ENCODE results near the gene CCL27.

Gene CCL27

GRCh38 chr9:34627716-34628655 is 34.5 kb downstream of the CCL27 start:
- no peak for DNase-seq (ENCODE audit: low read depth in 2 of 2)

DNA sequence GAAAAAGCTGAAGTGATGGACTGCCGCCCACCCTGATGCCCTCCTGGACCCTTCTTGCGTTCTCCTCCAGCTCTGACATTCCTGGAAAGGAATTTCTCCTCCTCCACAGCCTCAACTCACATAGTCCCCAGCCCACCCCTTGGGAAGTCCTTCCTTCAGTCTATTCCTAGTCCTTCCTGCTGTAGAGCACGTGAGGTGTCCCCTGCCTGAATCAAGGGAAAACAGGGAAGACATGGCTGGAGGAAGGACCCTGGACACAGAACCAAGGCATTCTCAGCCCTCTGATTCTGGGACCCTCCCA is 37.3 kb downstream of the CCL27 start:
- no peak for DNase-seq (ENCODE audit: low read depth in 2 of 2)

DNA sequence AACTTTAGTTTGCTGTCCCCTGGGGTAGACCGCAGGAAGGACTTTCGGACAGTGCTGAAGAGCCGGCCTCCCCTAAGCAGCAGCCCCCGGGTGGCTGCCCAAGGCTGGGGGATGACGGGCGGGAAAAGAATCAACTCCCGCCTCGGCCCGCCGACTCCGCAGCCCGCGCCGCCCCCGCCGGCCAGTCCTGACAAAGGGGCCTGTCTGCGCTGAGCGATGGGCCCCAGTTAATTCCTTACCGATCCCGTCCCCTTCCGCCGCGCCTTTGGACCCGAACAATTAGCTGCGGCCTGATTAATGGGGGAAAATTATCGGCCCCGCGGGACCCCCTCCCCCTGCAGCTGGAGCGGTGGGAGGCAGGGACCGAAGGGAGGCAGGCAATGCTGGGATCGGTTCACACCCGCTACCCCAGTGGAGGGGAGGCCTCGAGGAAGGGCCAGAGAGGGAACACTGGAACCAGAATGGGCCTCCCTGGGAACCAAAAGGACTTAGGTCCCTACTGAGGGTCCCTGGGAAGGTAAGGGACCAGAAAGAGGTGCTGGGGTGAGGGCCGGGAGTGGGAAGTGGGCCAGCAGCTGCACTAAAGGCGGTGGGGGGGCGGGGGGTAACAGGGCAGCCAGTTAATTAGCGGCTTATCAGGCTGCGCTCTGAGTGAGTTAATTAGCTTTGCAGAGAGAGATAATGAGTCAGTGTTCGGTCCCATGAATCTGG is 37.8 kb downstream of the CCL27 start:
- no peak for DNase-seq (ENCODE audit: low read depth in 2 of 2)

- DNase-seq (ENCODE audit: low read depth in 2 of 2) = no peak
These were observed 38.9 kb downstream of the CCL27 start for GRCh38 chr9:34623374-34624235.

DNA sequence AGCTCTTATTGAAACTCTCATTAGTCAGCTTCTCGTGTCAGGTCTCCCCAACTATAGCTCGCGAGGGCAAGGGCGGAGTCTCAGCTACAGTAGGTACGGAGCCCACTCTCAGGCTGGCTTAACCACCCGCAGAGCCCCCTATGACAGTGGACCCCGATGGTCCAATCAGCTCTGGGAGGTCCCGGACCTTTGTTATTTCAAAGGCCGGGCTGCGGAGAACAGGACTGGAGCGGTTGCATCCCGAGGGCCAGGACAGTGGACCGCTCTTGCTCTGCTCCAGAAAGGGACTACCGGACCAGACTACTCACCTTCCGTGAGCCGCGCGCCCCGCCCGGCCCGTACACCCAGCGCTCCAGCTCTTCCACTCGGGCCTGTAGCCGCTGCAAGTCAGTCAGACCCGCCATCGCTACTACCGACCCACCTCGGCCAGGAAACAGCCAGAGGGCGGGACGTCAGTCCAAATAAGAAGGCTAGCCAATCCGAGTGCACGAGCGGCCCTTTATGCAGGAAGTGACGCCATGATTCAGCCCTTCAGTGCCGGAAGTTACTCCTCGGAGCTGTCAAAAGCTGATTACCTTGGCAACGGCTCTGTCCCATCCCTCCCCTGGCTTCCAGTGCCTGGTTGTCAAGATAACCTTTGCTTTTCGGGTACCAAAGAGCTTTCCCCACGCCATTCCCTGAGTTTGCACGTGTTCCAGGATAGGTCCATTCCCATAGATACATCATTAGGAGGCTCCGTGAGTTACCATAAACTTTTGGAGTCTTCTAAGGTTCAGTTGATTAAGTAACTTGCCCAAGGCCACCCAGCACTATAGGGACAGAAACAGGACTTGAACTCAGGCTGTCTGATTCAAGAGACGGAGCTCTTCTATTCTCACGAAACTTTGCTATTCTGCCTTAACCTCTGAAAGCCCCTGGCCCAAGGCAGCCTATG is 42.1 kb downstream of the CCL27 start, which contains the start of gene DCTN3:
Gene DCTN3, minus strand, starts transcription at position 435 of the 934 bp plus-strand sequence. Its CDS starts 31 bp downstream, at position 404.
- DNase-seq (ENCODE audit: low read depth in 2 of 2) = peak; percentile 73 to 80

- DNase-seq (ENCODE audit: low read depth in 2 of 2) = no peak
These were observed 47.3 kb downstream of the CCL27 start for GRCh38 chr9:34615132-34615531.

GRCh38 chr9:34612788-34613390 is 49.6 kb downstream of the CCL27 start:
- peak in 1 of 2 donors; percentile 54 for DNase-seq (ENCODE audit: low read depth in 2 of 2)

Measured in stimulated activated CD8-positive, alpha-beta memory T cell treated with anti-CD3 and anti-CD28 coated beads, Interleukin-7, amount 100 ng/mL, for 1 hour (primary cell).